ENCODE measurements around the gene BABAM2. TPM values are rescaled to one million over a fixed set of nuclear protein-coding genes. Genes with fewer than 3 reads are reported as not detected.

The BABAM2 gene
- total RNA-seq, 4 donors from 2014 or later = 24.3 to 46.1 (median 44.5) TPM

DNA sequence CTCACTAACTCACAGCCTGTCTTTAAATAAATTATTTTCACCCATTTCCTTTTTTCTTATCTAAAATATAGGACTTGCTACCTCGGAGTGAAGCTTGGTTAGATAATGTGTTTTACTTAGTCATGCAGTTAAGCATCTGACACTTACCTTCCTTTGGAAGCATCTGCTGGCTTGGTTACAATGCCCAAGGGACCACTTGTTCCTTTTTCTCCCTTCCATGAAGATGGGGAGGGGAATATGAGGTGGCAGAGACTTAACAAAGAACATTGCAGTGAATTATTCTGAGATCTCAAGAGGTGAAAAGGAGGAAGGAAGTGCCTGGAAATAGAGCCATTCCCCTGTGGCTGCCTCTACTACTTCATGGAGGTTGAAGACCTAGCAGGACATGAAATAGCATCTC lies 356.8 kb downstream of the BABAM2 start:
- TF ChIP-seq, protein P1, sequence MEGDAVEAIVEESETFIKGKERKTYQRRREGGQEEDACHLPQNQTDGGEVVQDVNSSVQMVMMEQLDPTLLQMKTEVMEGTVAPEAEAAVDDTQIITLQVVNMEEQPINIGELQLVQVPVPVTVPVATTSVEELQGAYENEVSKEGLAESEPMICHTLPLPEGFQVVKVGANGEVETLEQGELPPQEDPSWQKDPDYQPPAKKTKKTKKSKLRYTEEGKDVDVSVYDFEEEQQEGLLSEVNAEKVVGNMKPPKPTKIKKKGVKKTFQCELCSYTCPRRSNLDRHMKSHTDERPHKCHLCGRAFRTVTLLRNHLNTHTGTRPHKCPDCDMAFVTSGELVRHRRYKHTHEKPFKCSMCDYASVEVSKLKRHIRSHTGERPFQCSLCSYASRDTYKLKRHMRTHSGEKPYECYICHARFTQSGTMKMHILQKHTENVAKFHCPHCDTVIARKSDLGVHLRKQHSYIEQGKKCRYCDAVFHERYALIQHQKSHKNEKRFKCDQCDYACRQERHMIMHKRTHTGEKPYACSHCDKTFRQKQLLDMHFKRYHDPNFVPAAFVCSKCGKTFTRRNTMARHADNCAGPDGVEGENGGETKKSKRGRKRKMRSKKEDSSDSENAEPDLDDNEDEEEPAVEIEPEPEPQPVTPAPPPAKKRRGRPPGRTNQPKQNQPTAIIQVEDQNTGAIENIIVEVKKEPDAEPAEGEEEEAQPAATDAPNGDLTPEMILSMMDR (IDR thresholded peaks at IDR 0.05) = no peak
- TF ChIP-seq EP300 (IDR thresholded peaks at IDR 0.05) (no peak), POLR2A (IDR thresholded peaks at IDR 0.05) (no peak)
- Histone ChIP-seq H3K4me3 (no peak overlapping the region), H3K36me3 (peaks cover 0 to 22% (median 0%) of the 10 kb centered on the region in 3 donors), H3K27me3 (no peaks in the 10 kb centered on the region), H3K27ac (no peak overlapping the region), H3K9me3 (no peaks in the 10 kb centered on the region), H3K4me1 (peaks cover 0 to 8% (median 0%) of the 10 kb centered on the region in 4 donors)
- WGBS, 2 donors = 53 to 61% methylated on average over 1 of the region's 1 CpG
- DNase-seq (ENCODE audit: low spot score in 2 of 2) = no peak

DNA sequence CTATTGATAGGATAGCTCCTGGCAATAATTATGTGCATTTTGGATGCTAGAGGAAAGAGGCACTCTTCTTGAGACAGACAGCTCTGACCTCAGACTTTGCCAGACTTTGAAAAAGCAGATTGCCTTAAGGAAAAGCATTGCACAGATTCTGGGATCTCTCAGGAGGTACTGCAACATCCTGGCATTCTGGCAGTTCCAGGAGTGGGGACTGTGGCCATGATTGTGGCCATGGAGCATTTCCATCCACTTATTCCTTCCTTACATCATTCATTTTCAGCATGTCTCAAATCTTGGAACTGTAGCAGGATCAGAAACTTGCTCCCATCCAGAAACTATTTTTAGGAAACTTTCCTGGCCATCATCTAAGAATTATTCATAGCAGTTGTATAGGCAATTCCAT lies 357.2 kb downstream of the BABAM2 start:
- TF ChIP-seq POLR2A (IDR thresholded peaks at IDR 0.05) = no peak
- TF ChIP-seq, protein P1 (IDR thresholded peaks at IDR 0.05) = no peak
- no peak for TF ChIP-seq EP300 (IDR thresholded peaks at IDR 0.05)
- H3K4me3 ChIP-seq = no peak overlapping the region
- no peaks in the 10 kb centered on the region for H3K9me3 ChIP-seq
- DNase-seq (ENCODE audit: low spot score in 2 of 2) = no peak
- H3K4me1 ChIP-seq = peaks cover 0 to 8% (median 0%) of the 10 kb centered on the region in 4 donors
- peaks cover 0 to 20% (median 0%) of the 10 kb centered on the region in 3 donors for H3K36me3 ChIP-seq
- H3K27ac ChIP-seq = no peak overlapping the region
- H3K27me3 ChIP-seq = no peaks in the 10 kb centered on the region

DNA sequence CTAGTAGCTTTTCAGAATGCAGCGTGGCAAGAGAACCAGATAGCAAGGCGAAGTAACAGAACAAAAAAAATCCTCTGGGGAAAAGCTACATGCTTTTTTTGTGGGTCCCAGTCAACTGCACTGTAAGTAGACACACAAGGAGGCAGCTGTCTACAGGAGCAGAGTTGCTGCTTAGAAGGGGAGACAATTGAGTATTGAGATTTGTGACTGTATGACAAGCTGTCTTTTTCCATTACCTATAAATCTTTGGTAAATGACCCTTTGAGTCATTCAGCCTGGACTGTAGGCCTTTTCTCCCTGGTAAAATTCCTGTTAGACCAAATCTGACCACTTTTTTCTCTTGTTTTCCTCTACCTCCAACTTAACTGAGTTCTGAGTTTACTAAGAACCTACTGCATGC lies 358.0 kb downstream of the BABAM2 start:
- 66 to 85% methylated on average over 2 of the region's 2 CpGs for WGBS, 2 donors

DNA sequence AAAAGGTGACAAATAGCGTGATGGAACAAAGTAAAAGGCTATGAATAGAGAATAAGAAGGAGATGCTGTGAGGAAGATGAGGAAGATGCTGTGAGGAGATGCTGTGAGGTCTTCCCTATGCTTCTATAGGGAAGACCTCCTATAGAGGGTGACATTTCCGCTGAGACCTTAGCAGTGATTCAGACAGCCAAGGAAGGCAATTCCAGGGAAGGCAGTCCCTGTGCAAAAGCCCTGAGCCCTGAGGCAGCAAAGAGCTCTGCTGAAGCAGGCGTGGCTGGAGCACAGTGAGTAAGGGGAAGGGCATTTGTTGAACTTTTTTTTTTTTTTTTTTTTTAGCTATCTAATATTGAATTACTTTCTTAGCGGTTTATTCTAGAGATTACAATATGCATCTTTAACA lies 359.5 kb downstream of the BABAM2 start:
- DNase-seq (ENCODE audit: low spot score in 2 of 2) = no peak
- no peak for TF ChIP-seq POLR2A (IDR thresholded peaks at IDR 0.05)
- no peak for TF ChIP-seq EP300 (IDR thresholded peaks at IDR 0.05)
- TF ChIP-seq, protein P1 (IDR thresholded peaks at IDR 0.05) = no peak
- no peaks in the 10 kb centered on the region for H3K27me3 ChIP-seq
- H3K9me3 ChIP-seq = no peaks in the 10 kb centered on the region
- WGBS, 2 donors = 83 to 87% methylated on average over 4 of the region's 4 CpGs
- H3K4me3 ChIP-seq = no peak overlapping the region
- peaks cover 0 to 8% (median 0%) of the 10 kb centered on the region in 4 donors for H3K4me1 ChIP-seq
- peaks cover 0 to 16% (median 0%) of the 10 kb centered on the region in 3 donors for H3K36me3 ChIP-seq
- H3K27ac ChIP-seq = no peak overlapping the region

More for the DNA sequence above, 358.0 kb downstream of the BABAM2 start:
- DNase-seq (ENCODE audit: low spot score in 2 of 2) = no peak
- peaks cover 0 to 20% (median 0%) of the 10 kb centered on the region in 3 donors for H3K36me3 ChIP-seq
- no peak for TF ChIP-seq EP300 (IDR thresholded peaks at IDR 0.05)
- TF ChIP-seq, protein P1 (IDR thresholded peaks at IDR 0.05) = no peak
- TF ChIP-seq POLR2A (IDR thresholded peaks at IDR 0.05) = no peak
- H3K27ac ChIP-seq = no peak overlapping the region
- H3K27me3 ChIP-seq = no peaks in the 10 kb centered on the region
- no peak overlapping the region for H3K4me3 ChIP-seq
- no peaks in the 10 kb centered on the region for H3K9me3 ChIP-seq
- peaks cover 0 to 8% (median 0%) of the 10 kb centered on the region in 4 donors for H3K4me1 ChIP-seq

DNA sequence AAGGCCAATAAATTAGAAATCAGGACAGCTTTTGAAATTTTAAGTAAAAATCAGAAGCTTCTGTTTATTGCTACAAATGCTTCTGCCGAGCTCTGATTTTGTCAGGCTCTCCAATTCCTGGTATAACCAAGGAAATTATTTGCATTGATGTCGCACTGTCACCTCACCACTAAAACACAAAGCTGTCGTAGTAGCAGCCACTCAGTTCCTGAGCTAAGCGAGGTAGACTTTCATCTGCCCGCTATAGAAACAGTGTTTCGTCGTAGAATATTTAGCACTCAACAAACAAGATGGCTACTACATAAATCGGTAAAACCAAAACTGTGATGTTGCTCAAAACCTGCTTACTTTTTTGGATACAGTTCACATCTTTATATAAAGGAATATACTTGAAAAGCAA lies 360.8 kb downstream of the BABAM2 start:
- no peak overlapping the region for H3K4me3 ChIP-seq
- no peak for DNase-seq (ENCODE audit: low spot score in 2 of 2)
- peaks cover 0 to 8% (median 0%) of the 10 kb centered on the region in 4 donors for H3K4me1 ChIP-seq
- no peak overlapping the region for H3K27ac ChIP-seq
- no peak for TF ChIP-seq POLR2A (IDR thresholded peaks at IDR 0.05)
- TF ChIP-seq, protein P1 (IDR thresholded peaks at IDR 0.05) = no peak
- no peak for TF ChIP-seq EP300 (IDR thresholded peaks at IDR 0.05)
- H3K9me3 ChIP-seq = no peaks in the 10 kb centered on the region
- H3K36me3 ChIP-seq = peaks cover 0 to 3% (median 0%) of the 10 kb centered on the region in 3 donors
- no peaks in the 10 kb centered on the region for H3K27me3 ChIP-seq
- 81 to 84% methylated on average over 8 of the region's 8 CpGs for WGBS, 2 donors
